HG03139 (cell line): ENCODE data around the gene GUCA2A.

Experiments
- ATAC-seq: cut with Tn5 transposase; IDR thresholded peaks from one replicate; pipeline ENCODE4 v1.9.1; 2021; ENCODE audit not compliant: unreplicated experiment

Gene GUCA2A

GRCh38 chr1:42155362-42155761 is 9.2 kb downstream of the GUCA2A start:
- ATAC-seq = no peak

GRCh38 chr1:42154685-42155084 is 9.9 kb downstream of the GUCA2A start:
- no peak for ATAC-seq

- no peak for ATAC-seq
Measured at GRCh38 chr1:42153624-42154023, 10.9 kb downstream of the GUCA2A start.

GRCh38 chr1:42152907-42153600 is 11.5 kb downstream of the GUCA2A start, which contains the start of gene GUCA2B:
Gene GUCA2B (plus strand): TSS chr1:42153410. CDS start chr1:42153451, 41 bp downstream.
- no peak for ATAC-seq

GRCh38 chr1:42152119-42152518 is 12.4 kb downstream of the GUCA2A start:
- ATAC-seq = no peak

- no peak for ATAC-seq
Measured at GRCh38 chr1:42150651-42151050, 13.9 kb downstream of the GUCA2A start.

- no peak for ATAC-seq
Measured at GRCh38 chr1:42148166-42148565, 16.4 kb downstream of the GUCA2A start.

GRCh38 chr1:42146626-42147320 is 17.8 kb downstream of the GUCA2A start:
- ATAC-seq = no peak

GRCh38 chr1:42145764-42146625 is 18.6 kb downstream of the GUCA2A start:
- no peak for ATAC-seq

GRCh38 chr1:42145389-42145716 is 19.2 kb downstream of the GUCA2A start:
- ATAC-seq = no peak

- ATAC-seq = no peak
Measured at GRCh38 chr1:42144711-42145388, 19.7 kb downstream of the GUCA2A start.

GRCh38 chr1:42143896-42144710 is 20.4 kb downstream of the GUCA2A start:
- no peak for ATAC-seq

- no peak for ATAC-seq
Measured at GRCh38 chr1:42142894-42143675, 21.5 kb downstream of the GUCA2A start.

- ATAC-seq = no peak
Measured at GRCh38 chr1:42141978-42142377, 22.6 kb downstream of the GUCA2A start.

GRCh38 chr1:42140191-42140590 is 24.4 kb downstream of the GUCA2A start:
- no peak for ATAC-seq

GRCh38 chr1:42139444-42139843 is 25.1 kb downstream of the GUCA2A start:
- ATAC-seq = no peak

GRCh38 chr1:42138586-42138985 is 26.0 kb downstream of the GUCA2A start:
- no peak for ATAC-seq

- ATAC-seq = no peak
Measured at GRCh38 chr1:42137766-42138165, 26.8 kb downstream of the GUCA2A start.

- ATAC-seq = no peak
Measured at GRCh38 chr1:42136466-42136865, 28.1 kb downstream of the GUCA2A start.

- ATAC-seq = no peak
Measured at GRCh38 chr1:42135426-42135825, 29.1 kb downstream of the GUCA2A start.
